HG03342 (cell line): Measurements from ENCODE around the gene ISG20L2.

Experiments used
- ATAC-seq: cut with Tn5 transposase; IDR thresholded peaks from one replicate; pipeline ENCODE4 v1.9.1; 2021; ENCODE audit warnings: mild to moderate bottlenecking, moderate library complexity; ENCODE audit not compliant: unreplicated experiment

ISG20L2 gene

DNA sequence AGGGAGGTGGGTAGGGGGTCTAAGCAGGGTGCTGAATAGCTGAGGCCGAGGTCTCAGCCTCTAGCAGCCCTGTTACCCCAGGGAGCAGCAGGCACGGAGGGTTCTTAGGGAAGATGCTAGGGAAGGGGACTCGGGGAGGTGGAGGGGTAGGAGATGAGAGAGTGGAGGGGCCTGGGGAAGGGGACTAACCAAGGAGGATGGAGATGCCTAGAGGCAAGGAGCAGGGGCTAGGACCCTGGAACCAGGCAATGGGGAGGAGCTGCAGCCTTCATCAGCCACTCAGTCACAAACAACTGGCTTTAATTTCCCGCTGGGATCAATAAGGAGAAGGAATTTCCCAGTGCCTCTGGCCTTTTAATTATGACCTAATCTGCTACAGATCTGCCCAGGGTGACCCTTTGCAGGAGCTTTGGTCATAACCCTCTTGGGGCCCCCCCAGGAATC lies 20.3 kb downstream of the ISG20L2 start:
- ATAC-seq = no peak

- ATAC-seq = no peak
Observed at GRCh38 chr1:156707417-156708217, 20.9 kb downstream of the ISG20L2 start.

- no peak for ATAC-seq
Observed at GRCh38 chr1:156706657-156707416, 21.7 kb downstream of the ISG20L2 start.

- ATAC-seq = no peak
Observed at GRCh38 chr1:156705918-156706656, 22.5 kb downstream of the ISG20L2 start.

DNA sequence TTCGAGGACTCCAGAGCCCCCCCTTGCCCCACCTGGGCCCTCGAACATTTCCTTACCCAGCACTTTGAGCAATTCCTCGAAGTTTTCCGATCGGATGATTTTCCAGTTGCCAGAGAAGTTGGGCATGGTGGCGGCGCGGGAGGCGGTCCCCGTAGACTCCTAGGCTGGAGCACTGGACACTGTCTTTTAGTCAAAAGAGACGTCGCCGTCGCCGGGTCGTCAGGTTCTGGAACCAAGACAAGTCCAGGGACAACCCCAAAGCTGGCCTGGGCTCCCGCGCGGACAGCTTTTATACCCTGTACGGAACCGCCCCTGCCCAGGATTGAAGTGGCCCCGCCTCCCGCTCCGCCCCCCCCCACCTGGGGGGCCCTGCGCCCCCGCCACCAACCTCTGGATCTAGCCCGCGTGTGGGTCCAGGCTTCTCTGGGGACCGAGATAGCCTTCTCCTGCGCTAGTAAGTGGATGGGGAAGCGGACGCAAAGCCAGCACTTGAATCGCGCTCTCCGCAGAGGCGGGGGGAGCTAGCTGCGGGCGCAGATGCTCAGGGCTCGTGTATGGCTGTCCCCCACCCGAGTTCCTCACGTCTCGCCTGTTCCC lies 23.1 kb downstream of the ISG20L2 start, which contains the start of gene CRABP2:
Gene CRABP2 (minus strand): TSS at position 263 of the 597 bp plus-strand sequence. CDS start 137 bp downstream, at position 126.
- no peak for ATAC-seq

DNA sequence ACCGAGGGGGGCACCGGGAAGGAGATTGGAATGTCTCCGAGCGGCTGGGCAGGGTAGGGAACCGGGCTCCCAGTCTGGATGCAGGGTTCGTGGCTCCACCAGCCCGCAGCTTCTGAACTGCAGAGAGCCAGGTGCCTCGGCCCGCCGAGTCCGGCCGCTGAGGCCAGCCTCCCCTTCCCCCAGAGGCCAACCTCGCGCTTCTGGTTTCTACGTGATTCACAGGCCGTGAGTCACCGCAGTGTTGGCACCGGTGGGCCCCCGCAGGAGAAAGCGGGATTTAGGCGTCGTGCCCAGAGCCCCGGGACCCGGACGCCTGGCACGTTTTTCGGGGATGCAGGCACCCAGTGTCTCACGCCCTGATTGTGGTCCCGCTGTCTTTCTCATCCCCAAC lies 23.6 kb downstream of the ISG20L2 start:
- ATAC-seq = no peak

GRCh38 chr1:156704166-156704711 lies 24.3 kb downstream of the ISG20L2 start:
- no peak for ATAC-seq

DNA sequence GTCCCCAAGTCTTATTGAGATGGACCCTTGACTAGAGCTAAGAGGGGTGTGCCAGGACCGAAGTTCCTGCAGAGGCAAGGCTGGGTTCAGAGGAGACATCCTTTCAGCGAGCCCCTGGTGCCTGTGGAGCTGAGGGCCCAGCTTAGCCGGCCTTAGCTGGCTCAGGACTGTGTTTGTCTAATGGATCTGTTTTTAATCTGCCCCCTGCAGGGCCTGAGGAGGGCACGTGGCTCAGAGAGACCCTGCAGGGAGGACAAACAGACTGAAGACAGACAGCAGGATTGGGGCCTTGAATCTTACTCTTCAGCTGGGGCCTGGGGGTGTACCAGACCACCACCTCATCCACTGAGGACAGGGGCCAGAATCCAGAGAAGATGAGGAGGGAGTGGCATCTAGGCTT lies 24.8 kb downstream of the ISG20L2 start:
- ATAC-seq = no peak

- no peak for ATAC-seq
Observed at GRCh38 chr1:156703336-156703735, 25.2 kb downstream of the ISG20L2 start.

DNA sequence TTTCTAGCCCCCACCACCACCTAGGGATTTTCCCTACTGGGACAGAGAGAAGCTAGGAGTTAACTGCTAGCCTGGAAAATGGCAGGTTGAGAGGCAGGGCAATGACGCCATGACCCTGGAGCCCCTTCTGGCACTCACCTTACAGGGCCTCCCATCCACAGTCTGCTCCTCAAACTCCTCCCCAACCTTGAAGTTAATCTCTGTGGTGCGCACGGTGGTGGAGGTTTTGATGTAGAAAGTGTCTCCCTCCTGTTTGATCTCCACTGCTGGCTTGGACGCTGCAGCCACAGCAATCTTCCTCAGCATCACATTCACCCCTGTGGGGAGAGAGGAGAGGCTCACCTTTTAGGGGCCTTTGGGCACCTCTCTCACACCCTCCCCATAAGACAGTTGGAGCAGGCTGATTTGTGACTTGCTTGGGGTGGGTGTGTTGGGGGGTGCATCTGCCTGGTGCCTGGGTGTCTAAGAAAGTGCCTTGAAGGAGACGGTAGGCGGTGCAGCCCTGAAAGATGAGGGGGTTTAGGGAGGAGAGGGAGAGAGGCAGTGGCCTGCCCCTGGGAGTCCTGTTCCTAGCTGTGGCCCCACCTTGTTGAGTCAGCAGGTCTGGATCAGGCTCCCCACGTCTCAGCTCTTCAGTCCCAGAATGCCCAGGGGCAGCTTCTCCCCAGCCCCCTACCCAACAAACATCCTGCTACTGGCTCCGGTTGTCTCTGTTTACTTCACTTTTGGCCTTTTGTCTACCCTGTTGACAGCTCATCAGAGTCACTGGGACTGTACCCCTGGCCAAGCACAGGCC lies 27.6 kb downstream of the ISG20L2 start:
- no peak for ATAC-seq

GRCh38 chr1:156698995-156699394 lies 29.6 kb downstream of the ISG20L2 start:
- ATAC-seq = no peak

DNA sequence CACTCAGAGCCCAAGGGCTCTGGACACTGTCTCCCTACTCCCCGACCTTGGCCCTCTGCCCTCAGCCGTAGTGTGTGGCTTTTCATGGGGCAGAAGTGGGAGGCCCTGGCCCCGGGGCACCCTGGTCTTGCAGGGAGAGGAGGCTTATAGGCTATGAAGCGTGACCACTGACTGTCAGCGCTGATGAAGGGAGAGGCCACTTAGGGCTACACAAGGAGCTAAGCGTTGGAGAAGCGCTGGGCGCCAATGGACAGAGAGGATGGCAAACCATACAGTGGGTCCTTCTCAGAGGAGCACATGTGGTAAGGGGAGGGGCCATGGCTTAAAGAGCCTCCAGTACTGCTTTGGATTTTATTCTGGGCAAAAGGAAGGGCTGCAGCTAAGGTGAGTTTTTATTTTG lies 31.1 kb downstream of the ISG20L2 start:
- ATAC-seq = no peak

- ATAC-seq = no peak
Observed at GRCh38 chr1:156696755-156697154, 31.8 kb downstream of the ISG20L2 start.

- ATAC-seq = no peak
Observed at GRCh38 chr1:156694690-156694962, 33.9 kb downstream of the ISG20L2 start.

DNA sequence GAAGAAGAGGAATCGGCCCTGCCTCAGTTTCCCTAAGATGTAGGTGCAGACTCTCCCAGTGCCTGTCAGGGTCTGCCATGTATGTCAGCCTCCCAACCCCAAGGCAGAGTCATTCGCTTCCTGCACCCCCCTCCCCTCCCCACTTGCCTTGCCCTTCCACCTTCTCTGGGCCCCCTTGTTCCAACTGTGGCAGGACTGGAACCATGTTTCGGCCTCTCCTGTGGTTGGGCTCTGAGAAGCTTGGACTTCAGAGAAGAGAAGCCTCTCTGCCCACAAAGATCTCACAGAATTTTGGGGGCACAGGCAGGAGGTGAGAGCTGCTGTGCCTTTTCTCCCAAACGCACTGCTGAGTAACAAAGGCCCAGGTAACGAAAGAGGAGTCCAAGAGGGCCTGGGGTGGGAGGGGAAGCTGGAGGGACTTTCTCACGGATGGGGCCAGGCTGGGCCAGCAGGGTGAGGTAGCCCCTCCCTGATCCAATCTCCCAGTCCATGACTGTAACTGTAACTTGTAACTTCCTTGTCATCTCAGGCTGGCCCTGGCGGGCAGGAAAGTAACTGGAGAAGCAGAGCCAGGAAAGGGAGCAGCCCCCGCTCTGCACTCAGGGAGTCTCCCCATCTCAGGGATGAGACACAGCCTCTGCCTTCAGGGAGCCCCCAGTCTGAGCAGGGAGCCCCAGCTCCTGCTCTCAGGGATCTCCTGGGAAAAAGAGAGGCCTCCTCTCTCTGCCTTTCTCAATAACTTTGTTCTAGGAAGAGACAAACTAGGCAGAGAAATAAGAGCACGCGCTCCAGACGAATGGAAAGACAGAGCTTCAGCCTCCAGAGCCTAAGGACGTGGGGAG lies 34.5 kb downstream of the ISG20L2 start:
- no peak for ATAC-seq

- ATAC-seq = no peak
Observed at GRCh38 chr1:156692925-156693847, 35.4 kb downstream of the ISG20L2 start.

GRCh38 chr1:156692441-156692924 lies 36.1 kb downstream of the ISG20L2 start:
- ATAC-seq = no peak
